CD4-positive, alpha-beta T cell treated with Interleukin-4 for 1 hour (primary cell): ENCODE measurements around the gene SCCPDH.
"Not testable (repeated sequence)": the region's sequence is repeated elsewhere in the genome, so short reads cannot be mapped to it uniquely, and the experiment has no call there.

Experiments
- DNase-seq, 2 donors: peaks; one replicate each; pipeline ENCODE4 v3.0.0-alpha.2; 2020 to 2022

The SCCPDH gene

GRCh38 chr1:246708166-246708565, 16.0 kb upstream of the SCCPDH start:
- no peak for DNase-seq

DNA sequence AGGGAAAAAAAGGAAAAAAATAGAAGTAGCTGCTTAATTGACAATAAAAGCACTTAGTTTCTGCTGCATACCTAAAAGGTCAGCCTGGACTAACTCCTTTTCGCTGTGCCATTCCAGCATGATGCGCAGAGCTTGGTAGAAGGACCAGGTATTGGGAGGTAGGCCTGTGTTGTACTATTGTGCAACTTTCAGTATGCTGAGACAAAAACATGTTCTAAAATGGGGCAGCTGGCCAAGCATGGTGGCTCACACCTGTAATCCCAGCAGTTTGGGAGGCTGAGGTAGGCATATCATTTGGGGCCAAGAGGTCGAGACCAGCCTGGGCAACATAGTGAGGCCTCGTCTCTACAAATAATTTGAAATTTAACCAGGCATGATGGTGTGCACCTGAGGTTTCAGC, 15.0 kb upstream of the SCCPDH start:
- DNase-seq, result no peak

GRCh38 chr1:246709835-246710234, 14.4 kb upstream of the SCCPDH start:
- no peak for DNase-seq

- DNase-seq, result no peak
Observed at GRCh38 chr1:246711548-246712003, 12.6 kb upstream of the SCCPDH start.

DNA sequence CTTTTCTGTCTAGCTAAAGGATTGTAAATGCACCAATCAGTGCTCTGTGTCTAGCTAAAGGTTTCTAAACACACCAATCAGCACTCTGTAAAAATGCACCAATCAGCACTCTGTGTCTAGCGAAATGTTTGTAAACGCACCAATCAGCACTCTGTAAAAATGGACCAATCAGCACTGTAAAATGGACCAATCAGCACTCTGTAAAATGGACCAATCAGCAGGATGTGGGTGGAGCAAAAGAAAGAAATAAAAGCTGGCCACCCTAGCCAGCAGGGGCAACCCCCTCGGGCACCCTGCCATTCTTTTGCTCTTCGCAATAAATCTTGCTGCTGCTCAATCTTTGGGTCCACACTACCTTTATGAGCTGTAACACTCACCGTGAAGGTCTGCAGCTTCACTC, 11.8 kb upstream of the SCCPDH start:
- not testable (repeated sequence) for DNase-seq

- DNase-seq, result not testable (repeated sequence)
Observed at GRCh38 chr1:246719361-246719760, 4.8 kb upstream of the SCCPDH start.

- DNase-seq, result not testable (repeated sequence)
Observed at GRCh38 chr1:246720814-246721213, 3.4 kb upstream of the SCCPDH start.

DNA sequence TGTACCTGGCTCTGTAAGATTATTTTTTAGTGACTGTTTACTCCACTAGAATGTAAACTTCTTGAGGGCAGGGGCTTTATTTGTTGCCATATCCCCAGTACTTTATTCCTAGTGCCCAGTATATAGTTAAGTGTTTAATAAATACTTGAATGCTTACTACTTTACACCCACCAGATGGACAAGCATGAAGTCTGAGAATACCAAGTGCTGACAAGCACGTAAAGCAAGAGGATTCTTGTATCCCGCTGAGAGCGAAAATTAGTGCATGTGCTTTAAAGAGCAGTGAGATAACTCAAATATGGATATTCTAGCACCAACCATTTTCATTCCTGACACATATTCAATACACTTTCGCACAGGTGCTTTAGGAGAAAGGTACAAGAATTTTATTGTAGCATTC, 1.5 kb upstream of the SCCPDH start:
- no peak for DNase-seq

GRCh38 chr1:246724731-246725095, 504 bp downstream of the SCCPDH start:
- no peak for DNase-seq

DNA sequence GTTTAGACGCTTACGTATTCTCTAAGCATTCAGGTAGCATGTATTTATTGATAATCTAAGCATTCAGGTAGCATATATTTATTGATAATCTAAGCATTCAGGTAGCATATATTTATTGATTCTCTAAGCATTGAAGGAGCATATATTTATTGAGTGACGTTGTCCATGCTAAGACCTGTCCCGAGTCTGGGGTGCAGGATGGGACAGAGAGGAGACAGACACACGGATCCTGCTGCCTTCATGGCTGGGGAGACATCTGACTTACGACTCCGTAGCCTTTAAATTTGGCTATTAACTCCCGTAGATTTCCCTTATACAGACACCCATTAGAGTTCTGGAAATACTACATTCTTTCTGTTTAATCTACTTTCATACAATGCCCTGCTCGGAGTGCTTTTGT, 982 bp downstream of the SCCPDH start:
- no peak for DNase-seq

DNA sequence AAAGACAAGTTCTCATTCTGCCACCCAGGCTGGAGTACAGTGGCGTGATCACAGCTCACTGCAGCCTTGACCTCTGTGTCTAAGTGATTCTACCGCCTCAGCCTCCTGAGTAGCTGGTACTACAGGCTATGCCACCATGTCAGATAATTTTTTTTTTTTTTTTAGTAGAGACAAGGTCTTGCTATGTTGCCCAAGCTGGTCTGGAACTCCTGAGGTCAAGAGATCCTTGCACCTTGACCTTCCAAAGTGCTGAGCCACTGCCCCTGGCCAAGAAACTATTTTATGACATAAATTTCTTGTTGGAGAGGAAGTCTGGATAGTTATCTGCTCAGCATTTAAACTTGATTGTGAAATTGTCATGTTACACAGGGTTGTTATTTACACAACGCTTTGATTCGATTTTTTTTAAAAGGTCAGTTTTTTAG, 2.1 kb downstream of the SCCPDH start:
- no peak for DNase-seq

- no peak for DNase-seq
Observed at GRCh38 chr1:246726881-246727280, 2.7 kb downstream of the SCCPDH start.

- no peak for DNase-seq
Observed at GRCh38 chr1:246727594-246727993, 3.4 kb downstream of the SCCPDH start.

DNA sequence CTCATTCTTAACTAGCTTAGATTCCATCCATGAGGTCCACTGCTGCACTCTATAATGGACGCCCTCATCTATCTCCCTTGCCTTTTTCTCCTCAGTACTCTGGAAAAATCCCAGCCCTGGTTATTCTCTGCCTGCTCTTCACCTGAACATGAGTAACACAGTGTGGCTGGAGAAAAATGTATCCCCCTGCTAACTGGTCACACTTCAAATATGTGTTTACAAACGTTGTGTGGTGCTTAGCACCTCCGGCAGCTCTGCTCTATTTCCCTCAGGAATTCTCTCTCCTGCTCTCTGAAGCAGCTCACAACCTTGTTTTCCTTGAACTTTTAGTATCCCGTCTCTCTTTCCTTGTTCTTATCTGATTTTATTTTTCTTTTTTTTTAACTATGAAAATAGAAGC, 4.1 kb downstream of the SCCPDH start:
- no peak for DNase-seq

GRCh38 chr1:246729040-246729439, 4.8 kb downstream of the SCCPDH start:
- DNase-seq, result not testable (repeated sequence)

GRCh38 chr1:246730839-246731238, 6.6 kb downstream of the SCCPDH start:
- DNase-seq, result peak in 1 of 2 donors; percentile 16

GRCh38 chr1:246731873-246732272, 7.7 kb downstream of the SCCPDH start:
- not testable (repeated sequence) for DNase-seq

- DNase-seq, result no peak
Observed at GRCh38 chr1:246733704-246734103, 9.5 kb downstream of the SCCPDH start.

DNA sequence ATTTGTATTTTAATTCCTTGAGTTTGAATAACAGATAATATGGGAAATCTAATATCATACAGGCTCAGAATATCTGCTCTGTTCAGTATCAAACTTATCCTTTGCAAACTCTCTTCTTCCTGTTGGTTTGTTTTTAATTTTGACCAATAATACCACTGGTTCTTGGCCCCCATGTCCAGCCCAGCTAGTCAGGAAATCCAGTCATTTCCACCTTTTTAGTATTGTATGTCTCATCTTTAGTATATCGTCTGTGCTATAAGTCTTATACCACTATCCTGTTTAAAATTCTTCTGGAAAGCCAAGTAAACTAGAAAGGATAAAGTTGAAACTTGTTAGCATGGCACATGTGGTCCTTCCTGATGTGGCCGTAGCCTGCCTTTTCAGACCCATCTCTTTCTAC, 10.7 kb downstream of the SCCPDH start:
- no peak for DNase-seq

GRCh38 chr1:246735735-246736134, 11.5 kb downstream of the SCCPDH start:
- DNase-seq, result no peak

GRCh38 chr1:246742396-246742795, 18.2 kb downstream of the SCCPDH start:
- DNase-seq, result no peak

GRCh38 chr1:246746155-246746554, 21.9 kb downstream of the SCCPDH start:
- DNase-seq, result not testable (repeated sequence)

DNA sequence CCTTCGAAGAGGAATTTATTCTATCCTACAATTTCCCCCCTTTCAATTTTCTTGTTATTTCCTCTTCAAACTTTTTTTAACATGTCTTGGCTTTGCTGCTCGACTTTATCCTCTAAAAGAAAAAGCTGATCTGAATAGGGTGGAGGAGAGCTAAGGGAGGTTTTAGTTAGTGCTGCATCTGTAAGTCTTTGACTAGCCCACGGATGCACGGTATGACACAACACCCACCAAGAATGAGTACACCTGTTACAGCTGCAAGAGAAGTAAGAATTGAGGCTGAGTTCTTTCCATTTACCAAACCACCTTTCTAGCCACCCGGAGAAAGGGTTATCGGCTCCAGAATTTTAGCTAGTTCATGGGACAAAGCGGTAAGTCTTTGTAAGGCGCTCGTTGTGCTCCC, 23.8 kb downstream of the SCCPDH start:
- no peak for DNase-seq

DNA sequence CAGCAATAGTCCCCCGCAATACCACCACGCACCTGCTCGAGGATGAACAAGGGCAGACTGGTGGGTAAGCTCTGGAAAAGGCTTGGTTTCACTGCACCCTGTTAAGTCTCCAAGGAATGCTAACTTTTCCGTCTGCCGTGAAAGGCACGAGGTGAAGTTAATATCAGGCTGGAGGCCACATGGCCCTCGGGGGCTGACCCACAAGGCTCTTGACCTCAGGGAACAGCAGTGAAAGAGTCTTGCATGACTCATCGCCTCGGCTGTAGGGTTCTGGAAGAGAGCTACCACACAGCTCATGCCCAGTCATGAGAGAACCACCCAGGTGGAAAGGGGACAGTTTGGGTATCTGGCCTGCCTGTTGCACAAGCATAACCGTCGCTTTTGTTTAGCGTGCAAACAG, 24.7 kb downstream of the SCCPDH start:
- DNase-seq, result no peak

DNA sequence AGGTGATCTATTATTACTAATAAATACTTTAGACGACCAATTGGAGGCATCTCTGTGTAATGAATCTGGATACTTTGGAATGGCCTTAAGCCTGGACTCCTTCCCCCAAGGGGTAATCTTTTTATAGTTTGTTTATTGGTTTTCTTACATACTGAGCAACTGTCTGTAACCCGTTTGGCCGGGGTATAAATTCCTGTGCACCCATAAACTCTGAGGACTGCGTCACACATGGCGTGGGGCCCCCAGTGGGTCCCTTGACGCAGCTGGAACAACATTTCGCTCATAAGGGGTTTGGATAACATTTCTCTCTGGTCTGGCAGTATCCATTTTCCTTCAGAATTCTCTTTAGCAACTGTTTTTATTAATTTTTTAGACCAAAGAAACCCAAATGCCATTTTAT, 26.5 kb downstream of the SCCPDH start:
- no peak for DNase-seq
